ENCODE results near the gene FGGY. TPM values are rescaled to one million over a fixed set of nuclear protein-coding genes. Genes with fewer than 3 reads are reported as not detected.

Gene FGGY
- total and polyA plus RNA-seq, 2 donors (not counting 1 experiment from before 2014, with no cell fraction given), result 6.1 to 38.5 TPM

DNA sequence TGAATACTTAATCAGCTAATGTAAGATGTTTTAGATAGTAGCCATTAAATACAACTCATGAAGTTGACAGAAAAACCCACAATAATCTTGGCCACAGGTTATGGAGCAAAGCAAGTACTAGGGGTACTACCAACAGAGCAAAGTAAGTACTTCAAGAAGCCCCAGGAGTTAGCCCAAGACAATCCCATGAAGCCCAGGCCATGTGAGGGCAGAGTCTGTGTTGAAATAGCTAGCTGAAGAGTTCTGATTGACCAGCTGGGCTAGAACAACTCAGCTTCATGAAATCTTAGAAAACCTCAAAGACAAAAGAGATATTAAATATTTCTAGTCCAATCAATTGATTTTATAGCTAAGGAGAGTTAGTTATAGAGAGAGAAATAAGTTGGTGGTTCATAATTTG, 304.9 kb downstream of the FGGY start:
- Histone ChIP-seq H3K9ac (ENCODE audit: low read length) (no peak overlapping the region), H3K27me3 (replicated peaks in 1 of 4; ENCODE audit: control extremely low read depth in 1 of 4, control insufficient read depth in 3 of 4, insufficient read depth in 4 of 4, low read length in 3 of 4) (no peaks in the 10 kb centered on the region), H3K9me3 (ENCODE audit: control extremely low read depth in 1 of 3, control insufficient read depth in 2 of 3, insufficient read depth in 1 of 3, low read length in 2 of 3) (no peaks in the 10 kb centered on the region), H3K4me1 (ENCODE audit: control insufficient read depth in 2 of 2, insufficient read depth in 2 of 2, low read length in 2 of 2) (no peaks in the 10 kb centered on the region), H3K27ac (ENCODE audit: low read length in 2 of 2) (no peak overlapping the region), H4K20me1 (ENCODE audit: control insufficient read depth, insufficient read depth, low read length, poor library complexity, severe bottlenecking) (no peaks in the 10 kb centered on the region), H3K4me2 (replicated peaks; ENCODE audit: low read depth, low read length, poor library complexity, severe bottlenecking) (no peak overlapping the region), H2AFZ (ENCODE audit: insufficient read depth, low read depth, low read length, poor library complexity, severe bottlenecking) (no peak overlapping the region), H3K36me3 (replicated peaks in 1 of 2; ENCODE audit: control extremely low read depth in 1 of 2, control insufficient read depth in 1 of 2, extremely low read depth in 1 of 2, insufficient read depth in 2 of 2, low read length in 1 of 2) (no peaks in the 10 kb centered on the region), H3K79me2 (ENCODE audit: control insufficient read depth, insufficient read depth, low read length) (no peaks in the 10 kb centered on the region), H3K4me3 (ENCODE audit: control extremely low read depth in 1 of 5, extremely low read depth in 1 of 5, insufficient read depth in 1 of 5, low read depth in 2 of 5, low read length in 4 of 5) (no peak overlapping the region)
- TF ChIP-seq, protein P1, sequence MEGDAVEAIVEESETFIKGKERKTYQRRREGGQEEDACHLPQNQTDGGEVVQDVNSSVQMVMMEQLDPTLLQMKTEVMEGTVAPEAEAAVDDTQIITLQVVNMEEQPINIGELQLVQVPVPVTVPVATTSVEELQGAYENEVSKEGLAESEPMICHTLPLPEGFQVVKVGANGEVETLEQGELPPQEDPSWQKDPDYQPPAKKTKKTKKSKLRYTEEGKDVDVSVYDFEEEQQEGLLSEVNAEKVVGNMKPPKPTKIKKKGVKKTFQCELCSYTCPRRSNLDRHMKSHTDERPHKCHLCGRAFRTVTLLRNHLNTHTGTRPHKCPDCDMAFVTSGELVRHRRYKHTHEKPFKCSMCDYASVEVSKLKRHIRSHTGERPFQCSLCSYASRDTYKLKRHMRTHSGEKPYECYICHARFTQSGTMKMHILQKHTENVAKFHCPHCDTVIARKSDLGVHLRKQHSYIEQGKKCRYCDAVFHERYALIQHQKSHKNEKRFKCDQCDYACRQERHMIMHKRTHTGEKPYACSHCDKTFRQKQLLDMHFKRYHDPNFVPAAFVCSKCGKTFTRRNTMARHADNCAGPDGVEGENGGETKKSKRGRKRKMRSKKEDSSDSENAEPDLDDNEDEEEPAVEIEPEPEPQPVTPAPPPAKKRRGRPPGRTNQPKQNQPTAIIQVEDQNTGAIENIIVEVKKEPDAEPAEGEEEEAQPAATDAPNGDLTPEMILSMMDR (IDR thresholded peaks at IDR 0.05), result no peak
- TF ChIP-seq EZH2 (IDR thresholded peaks at IDR 0.05; ENCODE audit: borderline replicate concordance, insufficient read depth, low read depth, low read length, poor library complexity, severe bottlenecking), result no peak
- Mint-ChIP-seq H3K27ac (no peak overlapping the region), H3K4me3 (no peak overlapping the region), H3K4me1 (no peaks in the 10 kb centered on the region), H3K27me3 (no peaks in the 10 kb centered on the region), H3K9me3 (ENCODE audit: insufficient read depth) (no peaks in the 10 kb centered on the region)
- CTCF ChIA-PET, result no interaction called here
- POLR2A ChIA-PET, result no interaction called here
- DNase-seq (no peak), ATAC-seq (ENCODE audit: low read depth) (no peak)
- intact Hi-C loops (cut with micrococcal nuclease), result no loop called here

DNA sequence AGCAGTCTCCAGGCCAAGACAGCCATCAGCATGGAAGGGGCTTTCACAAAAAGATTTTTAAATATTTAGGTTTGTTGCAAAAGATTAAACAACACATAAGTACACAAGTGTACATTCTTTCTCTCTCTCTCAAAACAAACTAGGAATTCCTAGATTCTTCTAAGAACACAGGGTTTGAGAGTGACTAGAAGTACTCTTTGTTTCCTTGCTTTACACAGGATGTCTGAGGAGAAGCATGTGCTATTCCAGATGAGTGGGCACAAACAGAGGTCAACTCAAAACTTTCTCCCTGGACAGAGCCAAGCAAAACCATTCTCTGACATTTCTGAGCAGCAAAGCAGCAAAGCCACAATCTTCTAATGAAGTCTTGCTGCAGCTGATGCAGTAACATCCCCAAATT, 307.3 kb downstream of the FGGY start:
- no peak overlapping the region for H3K27ac Mint-ChIP-seq

More for the DNA sequence above, 307.3 kb downstream of the FGGY start:
- ChIA-PET CTCF (no interaction called here), POLR2A (no interaction called here)
- TF ChIP-seq, protein P1 (IDR thresholded peaks at IDR 0.05), result no peak
- no peak for TF ChIP-seq EZH2 (IDR thresholded peaks at IDR 0.05; ENCODE audit: borderline replicate concordance, insufficient read depth, low read depth, low read length, poor library complexity, severe bottlenecking)
- H3K27me3 Mint-ChIP-seq, result no peaks in the 10 kb centered on the region
- Histone ChIP-seq H4K20me1 (ENCODE audit: control insufficient read depth, insufficient read depth, low read length, poor library complexity, severe bottlenecking) (no peaks in the 10 kb centered on the region), H3K27ac (ENCODE audit: low read length in 2 of 2) (no peak overlapping the region), H3K4me2 (replicated peaks; ENCODE audit: low read depth, low read length, poor library complexity, severe bottlenecking) (no peak overlapping the region), H2AFZ (ENCODE audit: insufficient read depth, low read depth, low read length, poor library complexity, severe bottlenecking) (no peak overlapping the region), H3K27me3 (replicated peaks in 1 of 4; ENCODE audit: control extremely low read depth in 1 of 4, control insufficient read depth in 3 of 4, insufficient read depth in 4 of 4, low read length in 3 of 4) (no peaks in the 10 kb centered on the region), H3K4me3 (ENCODE audit: control extremely low read depth in 1 of 5, extremely low read depth in 1 of 5, insufficient read depth in 1 of 5, low read depth in 2 of 5, low read length in 4 of 5) (no peak overlapping the region), H3K36me3 (replicated peaks in 1 of 2; ENCODE audit: control extremely low read depth in 1 of 2, control insufficient read depth in 1 of 2, extremely low read depth in 1 of 2, insufficient read depth in 2 of 2, low read length in 1 of 2) (peaks cover 0 to 4% of the 10 kb centered on the region in 2 experiments), H3K9ac (ENCODE audit: low read length) (no peak overlapping the region), H3K9me3 (ENCODE audit: control extremely low read depth in 1 of 3, control insufficient read depth in 2 of 3, insufficient read depth in 1 of 3, low read length in 2 of 3) (no peaks in the 10 kb centered on the region), H3K4me1 (ENCODE audit: control insufficient read depth in 2 of 2, insufficient read depth in 2 of 2, low read length in 2 of 2) (no peaks in the 10 kb centered on the region), H3K79me2 (ENCODE audit: control insufficient read depth, insufficient read depth, low read length) (no peaks in the 10 kb centered on the region)
- no peaks in the 10 kb centered on the region for H3K9me3 Mint-ChIP-seq (ENCODE audit: insufficient read depth)
- ATAC-seq (ENCODE audit: low read depth), result no peak
- H3K4me3 Mint-ChIP-seq, result no peak overlapping the region
- intact Hi-C loops (cut with micrococcal nuclease), result no loop called here
- H3K4me1 Mint-ChIP-seq, result no peaks in the 10 kb centered on the region
- no peak for DNase-seq
